ENCODE measurements around the gene CCDC57.
A peak's percentile ranks its signal among the peaks of the same experiment; 100 is the strongest.

Gene CCDC57

GRCh38 chr17:82077617-82078358 is 134.9 kb downstream of the CCDC57 start:
- DNase-seq: no peak

GRCh38 chr17:82076785-82077591 is 135.7 kb downstream of the CCDC57 start:
- DNase-seq: no peak

GRCh38 chr17:82076018-82076784 is 136.4 kb downstream of the CCDC57 start:
- no peak for DNase-seq

DNA sequence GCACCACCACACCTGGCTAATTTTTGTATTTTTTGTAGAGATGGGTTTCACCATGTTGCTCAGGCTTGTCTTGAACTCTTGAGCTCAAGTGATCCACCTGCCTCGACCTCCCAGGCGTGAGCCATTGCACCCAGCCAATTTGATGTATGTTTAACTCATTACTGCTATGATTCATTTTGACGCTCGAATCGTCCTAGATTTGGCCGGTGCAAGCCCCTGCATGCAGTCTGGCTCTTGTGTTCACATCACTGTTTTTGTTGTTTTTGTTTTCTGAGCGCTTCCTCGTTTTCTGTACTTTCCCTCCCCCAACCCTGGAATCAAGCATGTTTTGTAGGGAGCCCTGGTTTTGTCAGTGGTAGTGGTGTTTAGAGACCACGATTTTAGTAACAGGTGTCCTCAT is 139.2 kb downstream of the CCDC57 start:
- DNase-seq: no peak

GRCh38 chr17:82072827-82073226 is 139.8 kb downstream of the CCDC57 start:
- DNase-seq: no peak

DNA sequence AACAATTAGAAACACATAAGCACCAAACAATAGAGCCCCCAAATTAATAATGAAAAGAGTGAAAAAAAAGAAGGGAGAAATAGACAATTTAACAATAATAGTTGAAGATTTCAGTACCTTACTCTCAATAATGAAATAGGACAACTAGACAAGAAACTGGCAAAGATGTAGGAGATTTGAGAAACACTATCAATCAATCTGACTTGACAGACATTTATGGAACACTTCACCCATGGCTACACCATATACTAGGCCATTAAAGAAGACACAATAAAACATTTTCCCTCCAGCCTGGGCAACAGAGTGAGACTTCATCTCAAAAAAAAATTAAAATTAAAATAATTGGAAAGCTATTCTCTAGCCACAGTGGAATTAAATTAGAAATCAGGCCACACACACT is 142.0 kb downstream of the CCDC57 start:
- DNase-seq: no peak

DNA sequence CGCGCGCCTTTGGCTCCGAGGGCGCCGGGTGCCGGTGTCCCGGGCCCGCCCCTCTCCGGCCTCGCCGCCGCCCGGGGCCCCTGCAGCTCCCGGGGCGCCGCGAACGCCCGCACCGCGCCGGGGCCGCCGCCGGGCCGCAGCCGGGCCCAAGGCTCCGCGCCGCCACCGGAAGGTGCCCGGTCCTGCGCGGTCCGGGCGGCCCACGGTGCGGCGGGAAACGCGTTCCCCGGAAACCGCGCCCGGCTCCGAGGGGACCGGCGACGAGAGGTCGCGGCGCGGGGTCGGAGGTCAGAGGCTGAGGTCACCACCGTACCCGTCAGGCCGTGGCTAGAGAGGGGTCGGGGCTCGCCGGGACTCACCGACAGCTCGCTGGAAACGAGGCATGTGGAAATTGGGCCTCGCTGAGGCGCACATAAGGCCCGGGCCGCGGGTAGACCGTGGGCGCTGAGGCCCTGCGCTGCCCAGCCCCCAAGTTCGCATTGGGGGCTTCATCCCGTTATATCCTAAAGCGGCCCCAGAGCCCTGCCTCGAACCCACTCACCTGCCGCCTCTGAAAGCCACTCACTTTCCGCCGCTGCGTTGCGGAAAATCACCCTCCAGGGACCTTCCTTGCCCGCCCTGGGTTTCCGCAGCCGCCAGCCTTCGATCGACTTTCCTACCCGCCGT is 146.9 kb downstream of the CCDC57 start, which contains the start of gene DUS1L:
TSS of gene DUS1L (minus strand) at position 167 of the 666 bp plus-strand sequence. CDS start 745 bp downstream, outside the sequence.
- peak in 1 of 2 donors; percentile 55 for DNase-seq

DNA sequence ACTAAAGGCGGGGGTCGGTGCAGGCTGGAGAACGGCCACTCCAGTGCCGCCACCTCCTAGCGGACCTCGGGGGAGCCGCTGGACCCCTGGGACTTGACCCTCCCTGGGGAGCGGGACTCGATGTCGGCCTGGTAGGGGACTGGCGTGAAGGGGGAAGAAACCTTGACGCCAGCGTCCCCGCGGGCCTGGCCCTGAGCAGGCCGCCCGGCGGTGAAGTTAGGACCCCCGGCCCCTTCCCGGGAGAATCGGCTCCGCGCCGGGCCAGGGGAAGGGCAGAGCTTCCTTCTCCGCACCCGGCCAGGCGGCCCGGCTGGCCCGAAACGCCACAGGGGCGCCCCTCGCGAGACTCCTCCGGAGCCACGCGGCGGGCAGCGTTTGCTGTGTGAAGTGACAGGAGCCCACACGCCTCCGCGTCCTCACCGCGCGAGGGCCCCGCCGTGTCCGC is 147.4 kb downstream of the CCDC57 start:
- DNase-seq: no peak

DNA sequence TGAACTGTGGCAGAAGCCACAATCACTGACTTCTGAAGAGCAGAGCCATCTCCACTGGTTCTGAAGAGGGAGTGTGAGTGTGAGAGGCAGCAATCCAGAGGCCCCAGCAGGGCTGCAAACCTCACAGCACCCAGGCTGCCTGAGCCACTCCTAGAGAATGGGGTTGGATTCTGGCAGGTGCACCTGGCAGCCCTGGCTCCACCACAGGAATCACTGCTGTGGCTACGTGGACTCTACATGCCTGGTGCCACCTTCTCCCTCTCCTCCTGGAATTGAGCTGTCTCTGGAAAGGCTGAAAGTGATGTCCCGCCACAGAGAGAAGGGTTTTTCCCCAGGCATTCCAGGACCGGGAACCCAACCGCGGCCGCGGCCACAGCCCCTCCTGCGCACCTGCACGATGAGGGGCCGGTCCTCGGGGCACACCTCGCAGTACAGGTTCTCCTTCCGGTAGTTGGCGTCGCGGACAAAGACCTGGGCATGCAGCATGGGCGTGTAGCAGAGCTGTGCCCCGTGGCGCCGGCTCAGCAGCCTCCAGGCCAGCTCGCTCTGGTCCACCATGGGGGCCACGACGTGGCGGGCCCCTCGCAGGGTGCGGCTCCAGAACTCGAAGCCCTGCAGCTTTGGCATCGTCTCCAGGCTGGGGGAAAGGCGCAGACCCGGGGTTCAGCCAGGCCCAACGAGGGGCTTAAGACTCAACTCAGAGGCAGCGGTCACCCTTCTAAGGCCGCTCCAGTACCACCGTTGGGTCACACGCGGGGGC is 148.0 kb downstream of the CCDC57 start:
- DNase-seq: no peak

- no peak for DNase-seq
Observed at GRCh38 chr17:82063424-82064415, 148.9 kb downstream of the CCDC57 start.

DNA sequence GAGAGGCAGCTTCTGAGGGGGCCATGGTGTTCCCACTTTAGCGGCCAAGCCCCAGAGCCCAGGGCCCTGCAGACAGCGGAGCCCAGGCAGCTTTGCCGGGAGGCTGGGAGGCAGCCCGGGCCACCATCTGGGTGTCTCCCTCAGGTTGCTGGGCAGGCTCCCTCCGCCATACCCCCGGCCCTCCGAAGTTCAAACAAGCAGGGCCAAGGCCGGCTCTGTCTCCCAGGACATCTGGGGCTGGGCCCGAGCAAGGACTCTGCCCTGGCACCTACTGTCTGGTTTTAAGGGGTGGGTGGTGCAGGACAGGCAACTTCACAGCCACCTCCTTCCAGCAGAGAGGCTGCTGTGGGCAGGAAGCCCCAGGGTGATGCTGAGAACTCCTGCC is 149.7 kb downstream of the CCDC57 start:
- DNase-seq: no peak

DNA sequence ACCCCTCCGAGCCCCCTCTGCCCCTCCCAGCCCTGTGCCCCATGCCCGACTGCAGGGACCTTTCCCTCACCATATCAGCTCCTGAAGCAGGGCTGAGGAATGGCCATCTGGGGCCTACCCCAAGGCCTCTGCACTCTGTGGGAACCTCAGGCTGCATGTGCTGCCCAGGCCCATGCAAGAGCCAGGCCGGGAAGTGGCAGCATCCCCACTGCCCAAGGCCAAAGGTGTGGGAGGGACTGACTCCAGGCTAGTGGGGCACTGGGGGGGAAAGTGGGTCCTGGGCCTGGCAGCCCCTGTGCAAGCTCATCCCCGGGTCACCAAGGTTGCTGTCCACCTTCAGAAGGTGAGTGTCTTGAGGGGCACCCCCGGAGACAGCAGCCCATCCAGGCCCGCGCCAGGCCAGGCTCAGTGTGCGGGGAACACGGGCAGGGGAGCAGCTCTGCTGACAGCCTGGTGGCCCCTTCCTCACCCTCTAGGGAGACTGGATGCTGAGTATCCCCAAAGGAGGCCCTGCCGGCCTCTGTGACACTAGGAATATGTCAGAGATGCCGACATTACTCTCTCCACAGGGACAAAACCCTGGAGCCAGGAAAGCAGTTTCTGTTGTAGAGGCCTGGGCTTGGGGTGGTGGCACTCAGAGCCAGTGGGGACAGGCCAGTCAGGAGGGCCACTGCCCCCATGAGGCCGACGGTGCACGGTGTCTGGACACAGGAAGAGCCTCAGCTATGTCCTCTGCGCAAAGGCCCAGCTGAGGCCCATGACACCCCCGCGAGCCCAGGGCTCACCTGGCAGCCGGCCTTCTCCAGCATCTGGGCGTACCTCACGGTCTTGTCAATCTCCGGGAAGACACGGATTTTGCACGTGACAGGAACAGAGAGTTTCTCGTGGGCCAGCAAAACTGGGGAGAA is 150.3 kb downstream of the CCDC57 start:
- no peak for DNase-seq

GRCh38 chr17:82061047-82061925 is 151.4 kb downstream of the CCDC57 start:
- DNase-seq: no peak

- DNase-seq: no peak
Observed at GRCh38 chr17:82060614-82061013, 152.0 kb downstream of the CCDC57 start.

- DNase-seq: no peak
Observed at GRCh38 chr17:82060001-82060380, 152.7 kb downstream of the CCDC57 start.

DNA sequence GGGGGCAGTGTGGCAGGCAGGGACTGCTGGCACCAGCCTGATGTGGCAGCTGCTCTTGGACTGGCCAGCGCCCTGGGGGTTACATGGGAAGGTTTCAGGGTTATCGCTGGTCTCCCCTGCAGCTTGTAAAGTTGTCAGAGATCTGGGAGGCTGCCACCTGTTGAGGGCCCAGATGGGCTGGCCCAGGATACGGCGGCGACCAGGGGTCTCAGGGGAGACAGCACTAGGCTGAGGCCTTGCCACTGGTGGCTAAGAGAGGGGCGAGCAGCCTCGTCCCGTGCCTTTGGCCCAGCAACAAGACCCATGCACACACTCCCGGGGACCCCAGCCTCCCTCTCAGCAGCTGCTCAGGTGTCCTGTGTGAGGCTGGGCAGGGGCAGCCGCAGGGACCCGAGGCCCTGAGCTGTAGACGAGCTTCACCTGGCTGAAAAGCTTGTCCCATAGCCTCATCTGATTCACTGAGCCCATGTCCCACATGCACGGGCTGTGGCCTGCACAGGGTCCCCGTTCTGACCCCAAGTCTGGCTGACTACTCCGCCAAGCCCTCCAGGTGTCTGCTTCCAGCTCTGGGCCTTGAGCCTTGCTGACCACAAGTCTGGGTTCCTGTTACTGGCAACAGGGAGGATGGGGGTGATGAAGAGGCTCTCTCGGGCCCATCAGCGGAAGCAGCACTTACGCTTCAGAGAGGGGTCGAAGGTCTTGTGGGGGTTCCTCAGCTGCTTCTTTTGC is 153.2 kb downstream of the CCDC57 start:
- DNase-seq: no peak

DNA sequence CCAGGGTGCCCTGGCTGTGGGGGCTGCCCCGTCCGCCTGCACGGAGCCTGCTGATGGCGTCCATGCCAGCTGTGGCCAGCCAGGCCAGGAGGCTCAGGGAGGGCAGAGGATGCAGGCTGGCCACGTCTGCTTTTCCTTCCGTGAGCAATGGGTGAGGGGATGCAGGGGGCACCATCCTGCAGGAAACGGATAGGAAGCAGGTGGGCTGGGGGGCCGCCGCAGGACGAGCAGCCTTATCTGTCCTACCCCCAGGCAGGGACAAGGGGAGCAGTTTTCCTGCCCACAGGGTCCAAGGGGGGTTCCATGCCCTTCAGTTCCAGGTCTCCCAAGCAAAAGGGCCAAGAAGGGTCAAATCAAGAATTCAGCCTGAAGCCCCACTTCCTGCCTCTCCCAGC is 153.8 kb downstream of the CCDC57 start:
- no peak for DNase-seq

All from hippocampal formation (tissue), 2 donors.